ENCODE data around the gene SST. TPM values are rescaled to one million over a fixed set of nuclear protein-coding genes. Genes with fewer than 3 reads are reported as not detected.

Gene SST
- polyA plus RNA-seq, 3 donors, result not detected

- Mint-ChIP-seq H3K36me3 (no peaks in the 10 kb centered on the region), H3K4me1 (peaks cover 2% of the 10 kb centered on the region), H3K27ac (no peak overlapping the region), H3K27me3 (ENCODE audit: low read depth in 3 of 3) (peaks cover 11 to 29% (median 25%) of the 10 kb centered on the region in 3 donors), H3K9me3 (no peaks in the 10 kb centered on the region), H3K4me3 (no peak overlapping the region)
- Histone ChIP-seq H3K79me2 (ENCODE audit: insufficient read depth, low read length) (no peaks in the 10 kb centered on the region), H3K9me3 (replicated peaks in 1 of 2; ENCODE audit: control insufficient read depth in 1 of 2, insufficient read depth in 1 of 2, low read length in 2 of 2) (no peaks in the 10 kb centered on the region), H3K27me3 (ENCODE audit: control insufficient read depth in 2 of 2, insufficient read depth in 2 of 2, low read length in 2 of 2) (peaks cover 10 to 17% of the 10 kb centered on the region in 2 donors), H2AFZ (ENCODE audit: insufficient read depth, low read depth, low read length, poor library complexity, severe bottlenecking) (no peak overlapping the region), H4K20me1 (ENCODE audit: insufficient read depth, low read length) (no peaks in the 10 kb centered on the region), H3K4me1 (ENCODE audit: control insufficient read depth in 1 of 2, insufficient read depth in 2 of 2, low read length in 2 of 2) (no peaks in the 10 kb centered on the region), H3K36me3 (replicated peaks in 1 of 2; ENCODE audit: control insufficient read depth in 1 of 2, insufficient read depth in 2 of 2, low read length in 2 of 2) (no peaks in the 10 kb centered on the region), H3K4me3 (replicated peaks in 1 of 3; ENCODE audit: low read depth in 2 of 3, low read length in 3 of 3) (no peak overlapping the region), H3K9ac (ENCODE audit: insufficient read depth, low read length, poor library complexity, severe bottlenecking) (no peak overlapping the region), H3K4me2 (replicated peaks; ENCODE audit: extremely low read depth, low read length, poor library complexity, severe bottlenecking) (no peak overlapping the region), H3K27ac (ENCODE audit: low read depth in 1 of 2, low read length in 2 of 2) (no peak overlapping the region)
- intact Hi-C loops (cut with micrococcal nuclease), result loop anchor here (2.0 to 5.0 kb wide), 2 partner anchors 55 to 359 kb away; no protein-coding TSS in a partner anchor
- TF ChIP-seq CTCF (IDR thresholded peaks at IDR 0.05), result no peak
- WGBS (ENCODE audit: insufficient coverage), result 75% methylated on average over 1 of the region's 1 CpG
- DNase-seq, result no peak
These were observed 7.4 kb upstream of the SST start for GRCh38 chr3:187677604-187678003.

- H3K4me1 Mint-ChIP-seq, result no peaks in the 10 kb centered on the region
- peaks cover 45 to 51% of the 10 kb centered on the region in 2 donors for H3K27me3 ChIP-seq (ENCODE audit: control insufficient read depth in 2 of 2, insufficient read depth in 2 of 2, low read length in 2 of 2)
- intact Hi-C loops (cut with micrococcal nuclease), result no loop called here
These were observed 2.8 kb upstream of the SST start for GRCh38 chr3:187673012-187673411.

More at GRCh38 chr3:187673012-187673411, 2.8 kb upstream of the SST start:
- Histone ChIP-seq H3K36me3 (replicated peaks in 1 of 2; ENCODE audit: control insufficient read depth in 1 of 2, insufficient read depth in 2 of 2, low read length in 2 of 2) (no peaks in the 10 kb centered on the region), H3K4me1 (ENCODE audit: control insufficient read depth in 1 of 2, insufficient read depth in 2 of 2, low read length in 2 of 2) (no peaks in the 10 kb centered on the region), H3K9me3 (replicated peaks in 1 of 2; ENCODE audit: control insufficient read depth in 1 of 2, insufficient read depth in 1 of 2, low read length in 2 of 2) (peaks cover 0 to 5% of the 10 kb centered on the region in 2 donors), H3K9ac (ENCODE audit: insufficient read depth, low read length, poor library complexity, severe bottlenecking) (no peak overlapping the region), H3K4me3 (replicated peaks in 1 of 3; ENCODE audit: low read depth in 2 of 3, low read length in 3 of 3) (no peak overlapping the region), H4K20me1 (ENCODE audit: insufficient read depth, low read length) (no peaks in the 10 kb centered on the region), H3K27ac (ENCODE audit: low read depth in 1 of 2, low read length in 2 of 2) (no peak overlapping the region), H3K79me2 (ENCODE audit: insufficient read depth, low read length) (no peaks in the 10 kb centered on the region), H2AFZ (ENCODE audit: insufficient read depth, low read depth, low read length, poor library complexity, severe bottlenecking) (no peak overlapping the region), H3K4me2 (replicated peaks; ENCODE audit: extremely low read depth, low read length, poor library complexity, severe bottlenecking) (no peak overlapping the region)
- TF ChIP-seq CTCF (IDR thresholded peaks at IDR 0.05), result no peak
- Mint-ChIP-seq H3K27ac (no peak overlapping the region), H3K4me3 (peak overlapping the region in 1 of 2 donors; percentile 17), H3K36me3 (no peaks in the 10 kb centered on the region), H3K27me3 (ENCODE audit: low read depth in 3 of 3) (peaks cover 37 to 60% (median 60%) of the 10 kb centered on the region in 3 donors), H3K9me3 (peaks cover 0 to 11% (median 4%) of the 10 kb centered on the region in 7 donors)
- no peak for DNase-seq
- no CpG with 5 or more reads among the region's 3 CpGs for WGBS (ENCODE audit: insufficient coverage)
